Measurements from ENCODE around the gene LSS.

LSS gene

GRCh38 chr21:46228345-46229051 is at the start of gene LSS:
TSS of gene LSS (minus strand) at chr21:46228774. CDS start at chr21:46228745, 29 bp downstream.
- no peaks in the 10 kb centered on the region for H3K9me3 ChIP-seq (ENCODE audit: control insufficient read depth, insufficient read depth, low read length)
- peaks cover 7% of the 10 kb centered on the region; the same call in 1 of the 2 replicates for H3K36me3 ChIP-seq (ENCODE audit: insufficient read depth, low read length)
- H3K4me1 ChIP-seq (ENCODE audit: insufficient read depth, low read length), result 0 out of 2 replicates have a peak, but pooled peaks cover 3% of the 10 kb centered on the region
- H3K9ac ChIP-seq (ENCODE audit: low read depth, low read length), result peak within 1 kb of the TSS; percentile 86

- Histone ChIP-seq H3K4me1 (ENCODE audit: insufficient read depth, low read length) (no peaks in the 10 kb centered on the region), H3K9me3 (ENCODE audit: control insufficient read depth, insufficient read depth, low read length) (no peaks in the 10 kb centered on the region), H3K36me3 (ENCODE audit: insufficient read depth, low read length) (peaks cover 45% of the 10 kb centered on the region), H3K9ac (ENCODE audit: low read depth, low read length) (no peak overlapping the region)
Measured at GRCh38 chr21:46274797-46275390, 46.3 kb upstream of the LSS start.

- peaks cover 48% of the 10 kb centered on the region for H3K36me3 ChIP-seq (ENCODE audit: insufficient read depth, low read length)
- no peaks in the 10 kb centered on the region for H3K9me3 ChIP-seq (ENCODE audit: control insufficient read depth, insufficient read depth, low read length)
- no peaks in the 10 kb centered on the region for H3K4me1 ChIP-seq (ENCODE audit: insufficient read depth, low read length)
- H3K9ac ChIP-seq (ENCODE audit: low read depth, low read length), result no peak overlapping the region
Measured at GRCh38 chr21:46273341-46273740, 44.8 kb upstream of the LSS start.

GRCh38 chr21:46269466-46269865 is 40.9 kb upstream of the LSS start:
- H3K9ac ChIP-seq (ENCODE audit: low read depth, low read length), result no peak overlapping the region
- no peaks in the 10 kb centered on the region for H3K4me1 ChIP-seq (ENCODE audit: insufficient read depth, low read length)
- H3K9me3 ChIP-seq (ENCODE audit: control insufficient read depth, insufficient read depth, low read length), result no peaks in the 10 kb centered on the region
- H3K36me3 ChIP-seq (ENCODE audit: insufficient read depth, low read length), result peaks cover 40% of the 10 kb centered on the region

- H3K4me1 ChIP-seq (ENCODE audit: insufficient read depth, low read length), result no peaks in the 10 kb centered on the region
- peaks cover 37% of the 10 kb centered on the region for H3K36me3 ChIP-seq (ENCODE audit: insufficient read depth, low read length)
- no peak overlapping the region for H3K9ac ChIP-seq (ENCODE audit: low read depth, low read length)
- no peaks in the 10 kb centered on the region for H3K9me3 ChIP-seq (ENCODE audit: control insufficient read depth, insufficient read depth, low read length)
Measured at GRCh38 chr21:46268371-46268770, 39.8 kb upstream of the LSS start.

- H3K9ac ChIP-seq (ENCODE audit: low read depth, low read length), result no peak overlapping the region
- H3K9me3 ChIP-seq (ENCODE audit: control insufficient read depth, insufficient read depth, low read length), result no peaks in the 10 kb centered on the region
- H3K36me3 ChIP-seq (ENCODE audit: insufficient read depth, low read length), result peaks cover 30% of the 10 kb centered on the region
- H3K4me1 ChIP-seq (ENCODE audit: insufficient read depth, low read length), result no peaks in the 10 kb centered on the region
Measured at GRCh38 chr21:46266946-46267345, 38.4 kb upstream of the LSS start.

- H3K9ac ChIP-seq (ENCODE audit: low read depth, low read length), result no peak overlapping the region
- peaks cover 29% of the 10 kb centered on the region for H3K36me3 ChIP-seq (ENCODE audit: insufficient read depth, low read length)
- no peaks in the 10 kb centered on the region for H3K4me1 ChIP-seq (ENCODE audit: insufficient read depth, low read length)
- no peaks in the 10 kb centered on the region for H3K9me3 ChIP-seq (ENCODE audit: control insufficient read depth, insufficient read depth, low read length)
Measured at GRCh38 chr21:46265736-46266525, 37.4 kb upstream of the LSS start.

GRCh38 chr21:46264690-46265144 is 36.1 kb upstream of the LSS start:
- Histone ChIP-seq H3K36me3 (ENCODE audit: insufficient read depth, low read length) (peaks cover 30% of the 10 kb centered on the region), H3K9me3 (ENCODE audit: control insufficient read depth, insufficient read depth, low read length) (no peaks in the 10 kb centered on the region)

GRCh38 chr21:46264046-46264689 is 35.6 kb upstream of the LSS start:
- Histone ChIP-seq H3K4me1 (ENCODE audit: insufficient read depth, low read length) (no peaks in the 10 kb centered on the region), H3K36me3 (ENCODE audit: insufficient read depth, low read length) (peaks cover 25% of the 10 kb centered on the region), H3K9me3 (ENCODE audit: control insufficient read depth, insufficient read depth, low read length) (no peaks in the 10 kb centered on the region), H3K9ac (ENCODE audit: low read depth, low read length) (no peak overlapping the region)

More at GRCh38 chr21:46264690-46265144, 36.1 kb upstream of the LSS start:
- H3K9ac ChIP-seq (ENCODE audit: low read depth, low read length), result no peak overlapping the region
- no peaks in the 10 kb centered on the region for H3K4me1 ChIP-seq (ENCODE audit: insufficient read depth, low read length)

GRCh38 chr21:46256501-46256994 is 28.0 kb upstream of the LSS start:
- no peaks in the 10 kb centered on the region for H3K9me3 ChIP-seq (ENCODE audit: control insufficient read depth, insufficient read depth, low read length)
- H3K9ac ChIP-seq (ENCODE audit: low read depth, low read length), result no peak overlapping the region
- H3K36me3 ChIP-seq (ENCODE audit: insufficient read depth, low read length), result peaks cover 52% of the 10 kb centered on the region
- H3K4me1 ChIP-seq (ENCODE audit: insufficient read depth, low read length), result no peaks in the 10 kb centered on the region

GRCh38 chr21:46255758-46256337 is 27.3 kb upstream of the LSS start:
- H3K4me1 ChIP-seq (ENCODE audit: insufficient read depth, low read length), result no peaks in the 10 kb centered on the region
- peaks cover 51% of the 10 kb centered on the region for H3K36me3 ChIP-seq (ENCODE audit: insufficient read depth, low read length)
- H3K9ac ChIP-seq (ENCODE audit: low read depth, low read length), result no peak overlapping the region
- no peaks in the 10 kb centered on the region for H3K9me3 ChIP-seq (ENCODE audit: control insufficient read depth, insufficient read depth, low read length)

GRCh38 chr21:46255166-46255565 is 26.6 kb upstream of the LSS start:
- Histone ChIP-seq H3K9me3 (ENCODE audit: control insufficient read depth, insufficient read depth, low read length) (no peaks in the 10 kb centered on the region), H3K36me3 (ENCODE audit: insufficient read depth, low read length) (peaks cover 50% of the 10 kb centered on the region), H3K9ac (ENCODE audit: low read depth, low read length) (no peak overlapping the region), H3K4me1 (ENCODE audit: insufficient read depth, low read length) (no peaks in the 10 kb centered on the region)

GRCh38 chr21:46254208-46254975 is 25.8 kb upstream of the LSS start:
- H3K9ac ChIP-seq (ENCODE audit: low read depth, low read length), result no peak overlapping the region
- no peaks in the 10 kb centered on the region for H3K4me1 ChIP-seq (ENCODE audit: insufficient read depth, low read length)
- H3K9me3 ChIP-seq (ENCODE audit: control insufficient read depth, insufficient read depth, low read length), result no peaks in the 10 kb centered on the region
- H3K36me3 ChIP-seq (ENCODE audit: insufficient read depth, low read length), result peaks cover 48% of the 10 kb centered on the region
